K562 (cell line): ENCODE measurements around the gene ASB15. TPM values are rescaled to one million over a fixed set of nuclear protein-coding genes. Genes with fewer than 3 reads are reported as not detected.

Experiments used
- RCOR1 ChIP-seq, 2 experiments: IDR thresholded peaks; 2 replicates each; pipeline ENCODE4 v1.6.1; 2012; ENCODE audit warnings: low read depth in 2 of 2, low read length in 2 of 2, borderline replicate concordance in 1 of 2, improper control_type of control experiment in 1 of 2
- polyA plus RNA-seq, 8 experiments: library from polyadenylated mRNA; depleted of rRNA in 4 of 8; stranded (reverse) in 5 of 8; unstranded in 3 of 8; fragments of >200 nt; fragmentation: Nextera tagmentation in 2 of 8; fragmentation: Illumina TruSeq in 1 of 8; extraction: Ambion mirVana in 2 of 8; extraction: Trizol in 1 of 8; gene quantifications; 2 replicates each; pipeline versions ENCODE4 v1.2.1 to v1.2.3, GENCODE V29; 2011 to 2014; ENCODE audit warnings: inconsistent platforms in 1 of 8, missing spikeins in 1 of 8
- total RNA-seq, 7 experiments: library from RNA; depleted of rRNA in 6 of 7; stranded (reverse); fragments of >200 nt in 6 of 7; fragmentation: Illumina TruSeq in 2 of 7; extraction: Trizol in 2 of 7; gene quantifications; 2 replicates each; pipeline versions ENCODE4 v1.2.1 to v1.2.3, GENCODE V29; 2011 to 2021; ENCODE audit warnings: low replicate concordance in 1 of 7
- TF ChIP-seq, protein P1 (sequence below), 2 experiments: fragments of 450-650 bp; formaldehyde crosslinking in 1 of 2; IDR thresholded peaks; 2 replicates each; pipeline versions ENCODE4 v1.4.0 to v1.6.1; 2014 to 2020; ENCODE audit warnings: mild to moderate bottlenecking in 2 of 2, borderline replicate concordance in 1 of 2, low read depth in 1 of 2
- TF ChIP-seq, protein P2 (sequence below), 2 experiments: fragments of 450-650 bp in 1 of 2; sonication (generic) in 1 of 2; formaldehyde crosslinking in 1 of 2; IDR thresholded peaks in 1 of 2; conservative IDR thresholded peaks in 1 of 2; 2 replicates each; pipeline versions ENCODE4 v1.6.1 to v1.8.1; 2016 to 2023; ENCODE audit warnings: mild to moderate bottlenecking in 2 of 2, moderate library complexity in 2 of 2, inconsistent platforms in 1 of 2, missing genetic modification reagents in 1 of 2
- TF ChIP-seq, protein P3 (sequence below), 2 experiments: fragments of 450-650 bp in 1 of 2; sonication (generic) in 1 of 2; formaldehyde crosslinking in 1 of 2; IDR thresholded peaks; 2 replicates each; pipeline versions ENCODE4 v1.7.1 to v1.9.0; 2016 to 2022; ENCODE audit warnings: inconsistent platforms in 1 of 2, mild to moderate bottlenecking in 1 of 2, missing genetic modification reagents in 1 of 2

The ASB15 gene
- total and polyA plus RNA-seq, 9 of the 15 experiments (the other 6 are each of a cell fraction or from before 2014, with no cell fraction given): 0.03 to 0.14 (median 0.04) TPM; not detected in 3

DNA sequence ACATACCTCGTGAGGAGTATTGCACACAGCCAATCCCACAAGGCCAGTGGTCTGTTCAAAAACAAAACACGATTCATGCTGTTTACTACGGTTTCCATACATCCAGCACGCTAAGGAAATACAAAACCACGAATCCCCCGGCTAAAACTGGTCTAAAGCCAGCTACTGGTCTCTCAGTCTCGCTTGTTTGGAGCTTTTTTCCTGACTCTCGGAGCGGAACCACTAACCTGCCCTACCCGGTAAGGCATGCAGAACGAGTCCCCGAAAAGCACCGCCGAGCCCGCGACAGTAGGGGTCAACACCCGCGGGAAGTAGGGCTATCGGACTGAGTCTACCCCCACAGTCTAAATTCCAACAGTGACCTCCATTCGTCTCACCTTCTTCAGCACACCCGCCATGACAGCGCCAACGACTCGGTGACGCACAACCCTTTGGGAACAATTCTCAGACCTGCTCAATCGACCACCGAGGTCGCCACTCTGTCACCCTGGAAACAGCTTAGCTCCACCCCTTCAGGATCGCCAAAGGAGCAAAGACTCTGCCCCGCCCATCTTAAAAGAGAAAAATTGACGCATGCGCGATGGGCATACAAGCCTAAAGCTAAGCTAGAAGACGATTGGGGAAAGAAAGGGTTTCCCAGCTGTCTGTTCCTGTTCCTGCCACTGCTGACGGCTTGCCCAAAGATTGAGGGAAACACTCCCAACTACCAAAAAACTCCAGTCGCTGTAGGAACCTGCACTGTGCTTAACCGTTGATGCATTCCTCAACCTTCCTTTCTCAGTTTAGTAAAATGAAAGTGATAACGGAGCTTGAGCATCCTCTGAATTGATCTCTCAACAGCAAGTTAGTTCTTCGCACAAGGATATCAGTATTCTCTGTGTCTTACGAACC, 44.0 kb upstream of the ASB15 start, which contains the start of gene NDUFA5 (continued):
- peak in 1 of 2 experiments; percentile 71; a peak in 2 of 4 replicates for TF ChIP-seq RCOR1 (IDR thresholded peaks at IDR 0.05; ENCODE audit: borderline replicate concordance in 1 of 2, low read depth in 2 of 2, low read length in 2 of 2)
- TF ChIP-seq, protein P1, sequence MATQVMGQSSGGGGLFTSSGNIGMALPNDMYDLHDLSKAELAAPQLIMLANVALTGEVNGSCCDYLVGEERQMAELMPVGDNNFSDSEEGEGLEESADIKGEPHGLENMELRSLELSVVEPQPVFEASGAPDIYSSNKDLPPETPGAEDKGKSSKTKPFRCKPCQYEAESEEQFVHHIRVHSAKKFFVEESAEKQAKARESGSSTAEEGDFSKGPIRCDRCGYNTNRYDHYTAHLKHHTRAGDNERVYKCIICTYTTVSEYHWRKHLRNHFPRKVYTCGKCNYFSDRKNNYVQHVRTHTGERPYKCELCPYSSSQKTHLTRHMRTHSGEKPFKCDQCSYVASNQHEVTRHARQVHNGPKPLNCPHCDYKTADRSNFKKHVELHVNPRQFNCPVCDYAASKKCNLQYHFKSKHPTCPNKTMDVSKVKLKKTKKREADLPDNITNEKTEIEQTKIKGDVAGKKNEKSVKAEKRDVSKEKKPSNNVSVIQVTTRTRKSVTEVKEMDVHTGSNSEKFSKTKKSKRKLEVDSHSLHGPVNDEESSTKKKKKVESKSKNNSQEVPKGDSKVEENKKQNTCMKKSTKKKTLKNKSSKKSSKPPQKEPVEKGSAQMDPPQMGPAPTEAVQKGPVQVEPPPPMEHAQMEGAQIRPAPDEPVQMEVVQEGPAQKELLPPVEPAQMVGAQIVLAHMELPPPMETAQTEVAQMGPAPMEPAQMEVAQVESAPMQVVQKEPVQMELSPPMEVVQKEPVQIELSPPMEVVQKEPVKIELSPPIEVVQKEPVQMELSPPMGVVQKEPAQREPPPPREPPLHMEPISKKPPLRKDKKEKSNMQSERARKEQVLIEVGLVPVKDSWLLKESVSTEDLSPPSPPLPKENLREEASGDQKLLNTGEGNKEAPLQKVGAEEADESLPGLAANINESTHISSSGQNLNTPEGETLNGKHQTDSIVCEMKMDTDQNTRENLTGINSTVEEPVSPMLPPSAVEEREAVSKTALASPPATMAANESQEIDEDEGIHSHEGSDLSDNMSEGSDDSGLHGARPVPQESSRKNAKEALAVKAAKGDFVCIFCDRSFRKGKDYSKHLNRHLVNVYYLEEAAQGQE (IDR thresholded peaks at IDR 0.05; ENCODE audit: borderline replicate concordance): peak; percentile 98
- TF ChIP-seq, protein P1 (CRISPR knock-in tag; IDR thresholded peaks at IDR 0.05; ENCODE audit: low read depth): 0 out of 2 replicates have a peak, but pooled peaks have one; percentile 12
- TF ChIP-seq, protein P2, sequence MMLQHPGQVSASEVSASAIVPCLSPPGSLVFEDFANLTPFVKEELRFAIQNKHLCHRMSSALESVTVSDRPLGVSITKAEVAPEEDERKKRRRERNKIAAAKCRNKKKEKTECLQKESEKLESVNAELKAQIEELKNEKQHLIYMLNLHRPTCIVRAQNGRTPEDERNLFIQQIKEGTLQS (IDR thresholded peaks at IDR 0.05): peak; percentile 85
- TF ChIP-seq, protein P2 (CRISPR knock-in tag; conservative IDR thresholded peaks at IDR 0.05): peak; percentile 92
- TF ChIP-seq, protein P3, sequence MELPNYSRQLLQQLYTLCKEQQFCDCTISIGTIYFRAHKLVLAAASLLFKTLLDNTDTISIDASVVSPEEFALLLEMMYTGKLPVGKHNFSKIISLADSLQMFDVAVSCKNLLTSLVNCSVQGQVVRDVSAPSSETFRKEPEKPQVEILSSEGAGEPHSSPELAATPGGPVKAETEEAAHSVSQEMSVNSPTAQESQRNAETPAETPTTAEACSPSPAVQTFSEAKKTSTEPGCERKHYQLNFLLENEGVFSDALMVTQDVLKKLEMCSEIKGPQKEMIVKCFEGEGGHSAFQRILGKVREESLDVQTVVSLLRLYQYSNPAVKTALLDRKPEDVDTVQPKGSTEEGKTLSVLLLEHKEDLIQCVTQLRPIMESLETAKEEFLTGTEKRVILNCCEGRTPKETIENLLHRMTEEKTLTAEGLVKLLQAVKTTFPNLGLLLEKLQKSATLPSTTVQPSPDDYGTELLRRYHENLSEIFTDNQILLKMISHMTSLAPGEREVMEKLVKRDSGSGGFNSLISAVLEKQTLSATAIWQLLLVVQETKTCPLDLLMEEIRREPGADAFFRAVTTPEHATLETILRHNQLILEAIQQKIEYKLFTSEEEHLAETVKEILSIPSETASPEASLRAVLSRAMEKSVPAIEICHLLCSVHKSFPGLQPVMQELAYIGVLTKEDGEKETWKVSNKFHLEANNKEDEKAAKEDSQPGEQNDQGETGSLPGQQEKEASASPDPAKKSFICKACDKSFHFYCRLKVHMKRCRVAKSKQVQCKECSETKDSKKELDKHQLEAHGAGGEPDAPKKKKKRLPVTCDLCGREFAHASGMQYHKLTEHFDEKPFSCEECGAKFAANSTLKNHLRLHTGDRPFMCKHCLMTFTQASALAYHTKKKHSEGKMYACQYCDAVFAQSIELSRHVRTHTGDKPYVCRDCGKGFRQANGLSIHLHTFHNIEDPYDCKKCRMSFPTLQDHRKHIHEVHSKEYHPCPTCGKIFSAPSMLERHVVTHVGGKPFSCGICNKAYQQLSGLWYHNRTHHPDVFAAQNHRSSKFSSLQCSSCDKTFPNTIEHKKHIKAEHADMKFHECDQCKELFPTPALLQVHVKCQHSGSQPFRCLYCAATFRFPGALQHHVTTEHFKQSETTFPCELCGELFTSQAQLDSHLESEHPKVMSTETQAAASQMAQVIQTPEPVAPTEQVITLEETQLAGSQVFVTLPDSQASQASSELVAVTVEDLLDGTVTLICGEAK (IDR thresholded peaks at IDR 0.05): 0 out of 2 replicates have a peak, but pooled peaks have one; percentile 50
- TF ChIP-seq, protein P3 (CRISPR knock-in tag; IDR thresholded peaks at IDR 0.05): no peak
